Fibroblast of mammary gland (primary cell): ENCODE data around the gene DENND2A.

Source experiments
- DNase-seq: peaks from one replicate; pipeline ENCODE4 v3.0.0-alpha.2; 2010; ENCODE audit warnings: low read depth
- H3K4me3 ChIP-seq: 2 replicates; pipeline ENCODE4 v1.5.1; 2011; ENCODE audit warnings: low read depth, mild to moderate bottlenecking, low read length, moderate library complexity; ENCODE audit not compliant: control insufficient read depth
- CTCF ChIP-seq: conservative IDR thresholded peaks from 2 replicates; pipeline ENCODE4 v1.5.1; 2011; ENCODE audit warnings: low read depth, low read length, inconsistent platforms; ENCODE audit not compliant: control insufficient read depth, insufficient read depth

DENND2A gene

GRCh38 chr7:140476698-140477261, 163.8 kb downstream of the DENND2A start:
- no peak for DNase-seq
- H3K4me3 ChIP-seq, result no peak overlapping the region
- TF ChIP-seq CTCF, result no peak

- peak; percentile 38 for DNase-seq
- TF ChIP-seq CTCF, result peak; percentile 61
- H3K4me3 ChIP-seq, result no peak overlapping the region
Observed at GRCh38 chr7:140475747-140476333, 164.8 kb downstream of the DENND2A start.
